GM12864 (cell line): ENCODE data around the gene ZNF462.

Source experiments
- DNase-seq: peaks from one replicate; pipeline ENCODE4 v3.0.0-alpha.2; 2011; ENCODE audit warnings: low read depth
- H3K4me3 ChIP-seq: 2 replicates; pipeline ENCODE4 v1.5.1; 2011; ENCODE audit warnings: mild to moderate bottlenecking, low read depth, low read length, control low read depth
- TF ChIP-seq, protein P1 (sequence below): IDR thresholded peaks from 2 replicates; pipeline ENCODE4 v1.5.1; 2011; ENCODE audit warnings: low read depth, mild to moderate bottlenecking, moderate library complexity, low read length, control low read depth, inconsistent platforms; ENCODE audit errors: missing control alignments

ZNF462 gene

DNA sequence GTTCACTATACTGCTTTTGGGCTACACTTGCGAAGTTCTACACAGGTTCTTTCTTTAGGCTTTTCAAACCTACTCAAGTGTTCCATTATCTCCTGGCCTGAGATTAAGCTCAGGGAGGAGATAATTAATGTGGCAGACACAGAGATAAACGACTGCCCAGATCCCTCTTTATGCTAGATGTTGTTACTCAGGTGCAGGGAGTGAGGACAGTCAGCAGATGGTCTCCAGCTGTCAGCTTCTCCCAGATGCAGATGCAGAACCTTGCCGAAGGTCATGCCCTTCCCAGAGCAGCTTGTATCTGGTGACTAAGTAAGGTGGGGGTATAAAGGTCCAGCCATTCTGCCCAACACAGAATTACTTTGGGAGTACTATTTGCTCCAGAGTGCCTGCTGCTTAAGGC, 166.2 kb downstream of the ZNF462 start:
- no peak overlapping the region for H3K4me3 ChIP-seq
- TF ChIP-seq, protein P1, sequence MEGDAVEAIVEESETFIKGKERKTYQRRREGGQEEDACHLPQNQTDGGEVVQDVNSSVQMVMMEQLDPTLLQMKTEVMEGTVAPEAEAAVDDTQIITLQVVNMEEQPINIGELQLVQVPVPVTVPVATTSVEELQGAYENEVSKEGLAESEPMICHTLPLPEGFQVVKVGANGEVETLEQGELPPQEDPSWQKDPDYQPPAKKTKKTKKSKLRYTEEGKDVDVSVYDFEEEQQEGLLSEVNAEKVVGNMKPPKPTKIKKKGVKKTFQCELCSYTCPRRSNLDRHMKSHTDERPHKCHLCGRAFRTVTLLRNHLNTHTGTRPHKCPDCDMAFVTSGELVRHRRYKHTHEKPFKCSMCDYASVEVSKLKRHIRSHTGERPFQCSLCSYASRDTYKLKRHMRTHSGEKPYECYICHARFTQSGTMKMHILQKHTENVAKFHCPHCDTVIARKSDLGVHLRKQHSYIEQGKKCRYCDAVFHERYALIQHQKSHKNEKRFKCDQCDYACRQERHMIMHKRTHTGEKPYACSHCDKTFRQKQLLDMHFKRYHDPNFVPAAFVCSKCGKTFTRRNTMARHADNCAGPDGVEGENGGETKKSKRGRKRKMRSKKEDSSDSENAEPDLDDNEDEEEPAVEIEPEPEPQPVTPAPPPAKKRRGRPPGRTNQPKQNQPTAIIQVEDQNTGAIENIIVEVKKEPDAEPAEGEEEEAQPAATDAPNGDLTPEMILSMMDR = no peak
- DNase-seq = no peak

DNA sequence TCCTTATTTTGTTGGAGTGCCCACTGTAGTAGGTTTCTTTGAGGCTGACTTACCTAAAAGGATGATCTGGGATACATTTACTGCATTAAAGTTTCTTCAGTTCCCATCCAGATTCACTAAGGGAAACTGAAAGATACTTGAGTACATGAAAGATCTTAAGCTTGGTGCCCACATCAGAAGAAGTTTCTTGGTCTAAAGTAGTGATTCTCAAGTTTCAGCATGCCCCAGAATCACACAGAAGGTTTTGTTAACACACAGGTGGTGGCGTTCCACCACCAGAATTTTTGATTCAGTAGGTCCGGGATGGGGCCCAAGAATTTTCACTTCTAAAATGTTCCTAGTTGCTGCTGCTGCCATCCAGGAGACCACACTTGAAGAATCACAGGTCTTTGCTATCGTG, 171.0 kb downstream of the ZNF462 start:
- TF ChIP-seq, protein P1 = no peak
- H3K4me3 ChIP-seq = no peak overlapping the region
- DNase-seq = no peak

DNA sequence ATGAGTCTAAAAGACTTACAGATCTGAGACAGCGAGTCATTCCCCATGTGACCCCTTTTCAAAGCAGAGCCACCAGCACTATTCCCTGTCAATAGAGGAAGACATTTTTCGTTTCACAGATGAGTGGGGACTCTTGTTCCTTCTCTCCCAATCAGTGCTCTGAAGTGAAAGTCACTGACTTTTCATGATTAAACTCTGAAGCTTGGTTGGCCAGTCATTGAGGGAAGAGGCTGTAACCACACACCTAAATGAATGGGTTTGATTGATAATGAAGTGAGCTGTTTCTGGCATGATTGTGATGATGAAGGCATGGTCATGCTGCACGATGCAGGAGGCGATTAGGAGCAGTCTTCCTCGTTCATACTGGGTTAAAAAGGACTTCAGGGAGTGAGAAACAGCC, 171.9 kb downstream of the ZNF462 start:
- TF ChIP-seq, protein P1 = no peak
- DNase-seq = no peak
- H3K4me3 ChIP-seq = no peak overlapping the region

DNA sequence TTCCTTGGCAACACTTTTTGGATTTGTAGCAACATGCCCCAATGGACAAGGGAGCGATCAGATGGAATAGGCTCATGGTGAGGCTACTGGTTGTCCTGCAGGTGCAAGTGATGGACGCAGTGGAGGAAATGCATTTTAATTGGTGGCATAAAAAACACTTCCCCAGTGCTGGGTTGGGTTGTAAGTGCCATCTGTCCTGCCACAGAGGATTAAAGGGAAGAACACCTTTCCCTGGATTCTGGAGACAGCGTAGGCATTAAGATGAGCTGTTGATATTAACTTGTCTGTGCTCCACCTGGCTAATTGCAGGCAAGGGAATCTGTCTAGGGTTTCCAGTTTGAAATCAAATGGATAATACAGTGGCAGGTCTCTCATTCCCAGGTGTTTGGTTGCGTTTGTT, 173.4 kb downstream of the ZNF462 start:
- no peak overlapping the region for H3K4me3 ChIP-seq
- TF ChIP-seq, protein P1 = no peak
- DNase-seq = no peak

DNA sequence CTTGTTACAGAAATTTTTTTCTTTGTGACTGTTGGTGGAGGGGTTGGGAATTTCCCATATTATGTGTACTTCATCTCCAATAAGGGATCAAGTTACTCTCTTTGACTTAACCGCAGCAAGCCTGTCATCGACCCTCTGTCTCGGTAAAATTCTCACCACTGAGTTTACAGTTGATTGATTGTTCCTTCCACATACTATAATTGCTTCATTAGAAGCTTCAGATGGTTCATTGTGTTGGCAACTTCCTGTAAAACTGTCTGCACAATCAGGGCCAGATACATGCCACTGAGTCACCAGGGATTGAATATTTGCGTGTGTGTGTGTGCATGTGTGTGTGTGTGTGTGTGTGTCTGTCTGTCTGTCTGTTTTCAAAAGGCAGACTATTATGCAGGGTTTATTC, 176.6 kb downstream of the ZNF462 start:
- TF ChIP-seq, protein P1 = no peak
- H3K4me3 ChIP-seq = no peak overlapping the region
- DNase-seq = no peak

DNA sequence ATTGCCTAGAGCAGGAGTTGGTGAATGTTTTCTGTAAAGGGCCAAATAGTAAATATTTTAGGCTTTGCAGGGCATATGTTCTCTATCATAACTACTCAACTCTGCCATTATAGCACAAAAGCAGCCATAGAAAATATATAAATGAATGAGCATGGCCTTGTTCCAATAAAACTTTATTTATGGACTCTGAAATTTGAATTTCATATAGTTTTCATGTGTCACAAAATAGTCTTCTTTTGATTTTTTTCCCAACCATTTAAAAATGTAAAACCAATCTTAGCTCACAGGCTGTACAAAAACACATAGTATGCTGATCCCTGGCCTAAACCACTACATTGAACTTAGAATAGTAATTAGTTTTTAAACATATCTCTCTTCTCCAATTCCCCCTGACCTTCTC, 179.6 kb downstream of the ZNF462 start:
- no peak for DNase-seq
- TF ChIP-seq, protein P1 = no peak
- no peak overlapping the region for H3K4me3 ChIP-seq

DNA sequence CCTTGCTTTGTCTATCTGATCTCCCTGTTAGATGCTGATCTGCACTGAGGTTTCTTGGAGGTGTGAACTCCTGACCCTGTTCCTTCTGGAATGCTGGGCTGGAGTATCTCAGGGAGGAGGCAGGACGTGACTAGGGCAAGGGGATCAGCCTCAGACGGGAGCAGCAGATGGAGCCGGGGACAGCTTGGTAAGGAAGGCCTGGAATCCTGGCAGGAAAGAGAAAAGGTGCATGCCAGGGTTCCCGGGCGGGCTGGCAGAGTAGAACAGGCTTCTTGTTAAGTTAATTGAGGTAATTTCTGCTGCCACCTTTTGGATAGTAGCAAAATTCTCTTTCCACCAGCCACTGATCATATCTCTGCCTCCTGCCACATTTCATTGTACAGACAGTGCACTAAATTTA, 180.9 kb downstream of the ZNF462 start:
- H3K4me3 ChIP-seq = no peak overlapping the region
- DNase-seq = no peak
- TF ChIP-seq, protein P1 = no peak
